H9 (cell line): Measurements from ENCODE around the gene C2orf68. TPM values are rescaled to one million over a fixed set of nuclear protein-coding genes. Genes with fewer than 3 reads are reported as not detected.
A peak's percentile ranks its signal among the peaks of the same experiment; 100 is the strongest.

ENCODE experiments used
- DNase-seq: peaks from one replicate; pipeline ENCODE4 v3.0.0-alpha.2; 2017
- H2AFZ ChIP-seq: one replicate; pipeline ENCODE4 v1.6.1; 2013; ENCODE audit warnings: mild to moderate bottlenecking, low read length, control low read depth, moderate library complexity
- H2AK5ac ChIP-seq: 2 replicates; pipeline ENCODE4 v1.6.1; 2013; ENCODE audit warnings: low read length, control low read depth, mixed read lengths; ENCODE audit not compliant: insufficient read length
- H2BK120ac ChIP-seq: one replicate; pipeline ENCODE4 v1.6.1; 2013; ENCODE audit warnings: low read depth, mild to moderate bottlenecking, low read length, control low read depth, inconsistent platforms; ENCODE audit not compliant: poor library complexity, severe bottlenecking
- H2BK12ac ChIP-seq: 2 replicates; pipeline ENCODE4 v1.6.1; 2013; ENCODE audit warnings: low read length, control low read depth, mixed read lengths, low read depth; ENCODE audit not compliant: insufficient read length
- H2BK15ac ChIP-seq: 2 replicates; pipeline ENCODE4 v1.6.1; 2013; ENCODE audit warnings: low read depth, low read length, control low read depth
- H2BK20ac ChIP-seq: one replicate; pipeline ENCODE4 v1.6.1; 2013; ENCODE audit warnings: low read depth, mild to moderate bottlenecking, low read length, control low read depth, inconsistent platforms; ENCODE audit not compliant: poor library complexity, severe bottlenecking
- H2BK5ac ChIP-seq: 2 replicates; pipeline ENCODE4 v1.6.1; 2013; ENCODE audit warnings: low read length, control low read depth, mixed read lengths; ENCODE audit not compliant: insufficient read length
- H3K14ac ChIP-seq: 2 replicates; pipeline ENCODE4 v1.6.1; 2013; ENCODE audit warnings: low read length, control low read depth; ENCODE audit not compliant: insufficient read depth
- H3K18ac ChIP-seq: 2 replicates; pipeline ENCODE4 v1.6.1; 2013; ENCODE audit warnings: low read depth, mild to moderate bottlenecking, mixed read lengths, low read length, control low read depth; ENCODE audit not compliant: insufficient read length
- H3K23ac ChIP-seq: 2 replicates; pipeline ENCODE4 v1.6.1; 2013; ENCODE audit warnings: low read length, control low read depth, mixed read lengths, low read depth; ENCODE audit not compliant: insufficient read length
- H3K23me2 ChIP-seq: 2 replicates; pipeline ENCODE4 v1.6.1; 2013; ENCODE audit warnings: low read depth, mild to moderate bottlenecking, mixed read lengths, low read length, control low read depth; ENCODE audit not compliant: insufficient read length, poor library complexity, severe bottlenecking
- H3K27ac ChIP-seq: 2 replicates; pipeline ENCODE4 v1.5.1; 2013; ENCODE audit warnings: low read length, control low read depth, mixed read lengths, low read depth; ENCODE audit not compliant: insufficient read length
- H3K27me3 ChIP-seq: 2 replicates; pipeline ENCODE4 v1.6.1; 2013; ENCODE audit warnings: low read length, control low read depth, inconsistent platforms; ENCODE audit not compliant: insufficient read depth
- H3K4ac ChIP-seq: 2 replicates; pipeline ENCODE4 v1.6.1; 2013; ENCODE audit warnings: low read depth, mild to moderate bottlenecking, control low read depth, inconsistent platforms, low read length, moderate library complexity
- H3K4me1 ChIP-seq: 2 replicates; pipeline ENCODE4 v1.6.1; 2013; ENCODE audit warnings: low read length, control low read depth, inconsistent platforms; ENCODE audit not compliant: insufficient read depth
- H3K4me2 ChIP-seq: 2 replicates; pipeline ENCODE4 v1.6.1; 2013; ENCODE audit warnings: low read length, control low read depth, mixed read lengths; ENCODE audit not compliant: insufficient read length, insufficient read depth
- H3K56ac ChIP-seq: 2 replicates; pipeline ENCODE4 v1.6.1; 2013; ENCODE audit warnings: low read depth, mild to moderate bottlenecking, mixed read lengths, low read length, control low read depth; ENCODE audit not compliant: insufficient read length
- H3K79me1 ChIP-seq: 2 replicates; pipeline ENCODE4 v1.6.1; 2013; ENCODE audit warnings: low read depth, mild to moderate bottlenecking, moderate library complexity, low read length, control low read depth, inconsistent platforms; ENCODE audit not compliant: insufficient read depth, poor library complexity, severe bottlenecking
- H3K79me2 ChIP-seq: 2 replicates; pipeline ENCODE4 v1.6.1; 2013; ENCODE audit warnings: low read length, control low read depth, inconsistent platforms; ENCODE audit not compliant: insufficient read depth
- H3K9ac ChIP-seq: 2 replicates; pipeline ENCODE4 v1.6.1; 2013; ENCODE audit warnings: low read length, control low read depth, mixed read lengths; ENCODE audit not compliant: insufficient read length; ENCODE audit errors: extremely low read depth
- H3K9me3 ChIP-seq: one replicate; pipeline ENCODE4 v1.6.1; 2013; ENCODE audit warnings: low read depth, low read length, inconsistent platforms; ENCODE audit not compliant: control insufficient read depth
- H3T11ph ChIP-seq: one replicate; pipeline ENCODE4 v1.6.1; 2013; ENCODE audit warnings: mild to moderate bottlenecking, low read length, control low read depth, inconsistent platforms
- H4K20me1 ChIP-seq: one replicate; pipeline ENCODE4 v1.6.1; 2013; ENCODE audit not compliant: control insufficient read depth, insufficient read length, insufficient read depth
- H4K5ac ChIP-seq: 2 replicates; pipeline ENCODE4 v1.6.1; 2013; ENCODE audit warnings: low read depth, mild to moderate bottlenecking, mixed read lengths, low read length, control low read depth; ENCODE audit not compliant: insufficient read length
- H4K8ac ChIP-seq: replicated peaks from 2 replicates; pipeline ENCODE4 v1.6.1; 2013; ENCODE audit warnings: low read length, control low read depth, mixed read lengths, low read depth; ENCODE audit not compliant: insufficient read length
- H4K91ac ChIP-seq: 2 replicates; pipeline ENCODE4 v1.6.1; 2013; ENCODE audit warnings: low read depth, mild to moderate bottlenecking, moderate library complexity, mixed read lengths, low read length, control low read depth; ENCODE audit not compliant: insufficient read length
- H3K27ac Mint-ChIP-seq, 3 experiments: 2 replicates in 2 of 3; 3 replicates in 1 of 3; pipeline ENCODE4 v1.8.0; 2020 to 2021; ENCODE audit warnings: mixed read lengths in 3 of 3, mild to moderate bottlenecking in 1 of 3, moderate library complexity in 1 of 3
- H3K27me3 Mint-ChIP-seq: 2 replicates; pipeline ENCODE4 v1.8.0; 2021; ENCODE audit warnings: low read depth, mild to moderate bottlenecking, moderate library complexity, mixed read lengths
- H3K36me3 Mint-ChIP-seq, 3 experiments: 2 replicates in 2 of 3; 3 replicates in 1 of 3; pipeline ENCODE4 v1.8.0; 2020 to 2021; ENCODE audit warnings: low read depth in 3 of 3, mixed read lengths in 3 of 3; ENCODE audit not compliant: insufficient read depth in 1 of 3
- H3K4me1 Mint-ChIP-seq, 2 experiments: 2 replicates each; pipeline ENCODE4 v1.8.0; 2020; ENCODE audit warnings: mixed read lengths in 2 of 2
- H3K4me3 Mint-ChIP-seq, 2 experiments: 2 replicates in 1 of 2; 3 replicates in 1 of 2; pipeline ENCODE4 v1.8.0; 2020 to 2021; ENCODE audit warnings: mild to moderate bottlenecking in 2 of 2, mixed read lengths in 2 of 2, moderate library complexity in 1 of 2
- H3K9me3 Mint-ChIP-seq, 2 experiments: 2 replicates in 1 of 2; 3 replicates in 1 of 2; pipeline ENCODE4 v1.8.0; 2020; ENCODE audit warnings: mild to moderate bottlenecking in 2 of 2, mixed read lengths in 2 of 2, moderate library complexity in 1 of 2
- WGBS: extraction: QIAGEN DNeasy Blood & Tissue Kit; methylation state at CpG from one replicate; pipeline ENCODE4 v1.1.7; 2013; ENCODE audit warnings: missing lambda C conversion rate, low lambda C conversion rate, mixed read lengths; ENCODE audit not compliant: insufficient read length; ENCODE audit errors: extremely low coverage; 5-methylcytosine and 5-hydroxymethylcytosine counted together
- total RNA-seq: library from RNA; stranded (reverse); gene quantifications from 2 replicates; pipeline ENCODE4 v1.2.1, GENCODE V29; 2021
- TF ChIP-seq, protein P1 (sequence below): fragments of 200-600 bp; sonication (generic); conservative IDR thresholded peaks from 3 replicates; pipeline ENCODE4 v1.8.0; 2021; ENCODE audit warnings: antibody characterized with exemption, mild to moderate bottlenecking

The C2orf68 gene
- total RNA-seq, 1 experiment from 2014 or later = 39.6 TPM

GRCh38 chr2:85583667-85584353, 28.1 kb downstream of the C2orf68 start:
- H3K27ac ChIP-seq = no peak overlapping the region
- no peak overlapping the region for H2BK20ac ChIP-seq
- H2AK5ac ChIP-seq = no peak overlapping the region
- H2AFZ ChIP-seq = no peak overlapping the region
- no peak overlapping the region for H2BK5ac ChIP-seq
- H2BK15ac ChIP-seq = no peak overlapping the region
- H3K27me3 ChIP-seq = peaks cover 5% of the 10 kb centered on the region; the same call in 1 of the 2 replicates
- no peak overlapping the region for H4K8ac ChIP-seq
- no peak overlapping the region for H3K23ac ChIP-seq
- H3K18ac ChIP-seq = no peak overlapping the region
- H3K4me1 Mint-ChIP-seq = peaks cover 8 to 11% of the 10 kb centered on the region in 2 experiments
- H3K79me1 ChIP-seq = no peaks in the 10 kb centered on the region
- no peak overlapping the region for H3T11ph ChIP-seq
- TF ChIP-seq, protein P1, sequence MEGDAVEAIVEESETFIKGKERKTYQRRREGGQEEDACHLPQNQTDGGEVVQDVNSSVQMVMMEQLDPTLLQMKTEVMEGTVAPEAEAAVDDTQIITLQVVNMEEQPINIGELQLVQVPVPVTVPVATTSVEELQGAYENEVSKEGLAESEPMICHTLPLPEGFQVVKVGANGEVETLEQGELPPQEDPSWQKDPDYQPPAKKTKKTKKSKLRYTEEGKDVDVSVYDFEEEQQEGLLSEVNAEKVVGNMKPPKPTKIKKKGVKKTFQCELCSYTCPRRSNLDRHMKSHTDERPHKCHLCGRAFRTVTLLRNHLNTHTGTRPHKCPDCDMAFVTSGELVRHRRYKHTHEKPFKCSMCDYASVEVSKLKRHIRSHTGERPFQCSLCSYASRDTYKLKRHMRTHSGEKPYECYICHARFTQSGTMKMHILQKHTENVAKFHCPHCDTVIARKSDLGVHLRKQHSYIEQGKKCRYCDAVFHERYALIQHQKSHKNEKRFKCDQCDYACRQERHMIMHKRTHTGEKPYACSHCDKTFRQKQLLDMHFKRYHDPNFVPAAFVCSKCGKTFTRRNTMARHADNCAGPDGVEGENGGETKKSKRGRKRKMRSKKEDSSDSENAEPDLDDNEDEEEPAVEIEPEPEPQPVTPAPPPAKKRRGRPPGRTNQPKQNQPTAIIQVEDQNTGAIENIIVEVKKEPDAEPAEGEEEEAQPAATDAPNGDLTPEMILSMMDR = no peak
- no peaks in the 10 kb centered on the region; the same call in 1 of the 2 replicates for H3K4me1 ChIP-seq
- H2BK120ac ChIP-seq = no peak overlapping the region
- no peak overlapping the region for H3K56ac ChIP-seq
- H3K14ac ChIP-seq = no peak overlapping the region
- H3K79me2 ChIP-seq = no peaks in the 10 kb centered on the region
- H3K4me3 Mint-ChIP-seq = peak overlapping the region in 1 of 2 experiments; percentile 17; a peak in 1 of 5 replicates
- DNase-seq = no peak
- no peak overlapping the region for H4K5ac ChIP-seq
- peaks cover 7% of the 10 kb centered on the region for H3K23me2 ChIP-seq
- H4K20me1 ChIP-seq = no peaks in the 10 kb centered on the region
- no peak overlapping the region for H2BK12ac ChIP-seq
- no peak overlapping the region for H4K91ac ChIP-seq
- H3K27me3 Mint-ChIP-seq = peaks cover 18% of the 10 kb centered on the region
- no peak overlapping the region for H3K9ac ChIP-seq
- H3K9me3 Mint-ChIP-seq = no peaks in the 10 kb centered on the region; a peak in 1 of 5 replicates
- WGBS = no CpG with 5 or more reads among the region's 16 CpGs
- no peaks in the 10 kb centered on the region; a peak in 2 of 7 replicates for H3K36me3 Mint-ChIP-seq
- H3K27ac Mint-ChIP-seq = no peak overlapping the region
- peak overlapping the region; percentile 48 for H3K4me2 ChIP-seq
- H3K9me3 ChIP-seq = no peaks in the 10 kb centered on the region
- no peak overlapping the region for H3K4ac ChIP-seq
